Measurements from ENCODE around the gene MYMX. TPM values are rescaled to one million over a fixed set of nuclear protein-coding genes. Genes with fewer than 3 reads are reported as not detected.

The MYMX gene
- total and polyA plus RNA-seq, 2 of the 13 experiments (the other 11 are each of a cell fraction or from before 2014, with no cell fraction given): not detected

GRCh38 chr6:44246663-44247337 is 30.1 kb downstream of the MYMX start, which contains the start of gene HSP90AB1 (continued):
- TF ChIP-seq, protein P1, sequence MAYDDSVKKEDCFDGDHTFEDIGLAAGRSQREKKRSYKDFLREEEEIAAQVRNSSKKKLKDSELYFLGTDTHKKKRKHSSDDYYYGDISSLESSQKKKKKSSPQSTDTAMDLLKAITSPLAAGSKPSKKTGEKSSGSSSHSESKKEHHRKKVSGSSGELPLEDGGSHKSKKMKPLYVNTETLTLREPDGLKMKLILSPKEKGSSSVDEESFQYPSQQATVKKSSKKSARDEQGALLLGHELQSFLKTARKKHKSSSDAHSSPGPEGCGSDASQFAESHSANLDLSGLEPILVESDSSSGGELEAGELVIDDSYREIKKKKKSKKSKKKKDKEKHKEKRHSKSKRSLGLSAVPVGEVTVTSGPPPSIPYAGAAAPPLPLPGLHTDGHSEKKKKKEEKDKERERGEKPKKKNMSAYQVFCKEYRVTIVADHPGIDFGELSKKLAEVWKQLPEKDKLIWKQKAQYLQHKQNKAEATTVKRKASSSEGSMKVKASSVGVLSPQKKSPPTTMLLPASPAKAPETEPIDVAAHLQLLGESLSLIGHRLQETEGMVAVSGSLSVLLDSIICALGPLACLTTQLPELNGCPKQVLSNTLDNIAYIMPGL (CRISPR knock-in tag; IDR thresholded peaks at IDR 0.05; ENCODE audit: borderline replicate concordance in 1 of 2, low read depth in 1 of 2): peak in 1 of 2 experiments; percentile 93
- TF ChIP-seq IRX3 (CRISPR knock-in tag; IDR thresholded peaks at IDR 0.05; ENCODE audit: borderline replicate concordance, low read depth) (no peak), HDAC2 (CRISPR knock-in tag; IDR thresholded peaks at IDR 0.05) (peak; percentile 32; the same call in 1 of the 2 replicates), MATR3 (CRISPR knock-in tag; IDR thresholded peaks at IDR 0.05) (no peak), ZFP36L2 (CRISPR knock-in tag; IDR thresholded peaks at IDR 0.05) (no peak), ZNF468 (CRISPR knock-in tag; IDR thresholded peaks at IDR 0.05) (no peak)
- TF ChIP-seq, protein P2, sequence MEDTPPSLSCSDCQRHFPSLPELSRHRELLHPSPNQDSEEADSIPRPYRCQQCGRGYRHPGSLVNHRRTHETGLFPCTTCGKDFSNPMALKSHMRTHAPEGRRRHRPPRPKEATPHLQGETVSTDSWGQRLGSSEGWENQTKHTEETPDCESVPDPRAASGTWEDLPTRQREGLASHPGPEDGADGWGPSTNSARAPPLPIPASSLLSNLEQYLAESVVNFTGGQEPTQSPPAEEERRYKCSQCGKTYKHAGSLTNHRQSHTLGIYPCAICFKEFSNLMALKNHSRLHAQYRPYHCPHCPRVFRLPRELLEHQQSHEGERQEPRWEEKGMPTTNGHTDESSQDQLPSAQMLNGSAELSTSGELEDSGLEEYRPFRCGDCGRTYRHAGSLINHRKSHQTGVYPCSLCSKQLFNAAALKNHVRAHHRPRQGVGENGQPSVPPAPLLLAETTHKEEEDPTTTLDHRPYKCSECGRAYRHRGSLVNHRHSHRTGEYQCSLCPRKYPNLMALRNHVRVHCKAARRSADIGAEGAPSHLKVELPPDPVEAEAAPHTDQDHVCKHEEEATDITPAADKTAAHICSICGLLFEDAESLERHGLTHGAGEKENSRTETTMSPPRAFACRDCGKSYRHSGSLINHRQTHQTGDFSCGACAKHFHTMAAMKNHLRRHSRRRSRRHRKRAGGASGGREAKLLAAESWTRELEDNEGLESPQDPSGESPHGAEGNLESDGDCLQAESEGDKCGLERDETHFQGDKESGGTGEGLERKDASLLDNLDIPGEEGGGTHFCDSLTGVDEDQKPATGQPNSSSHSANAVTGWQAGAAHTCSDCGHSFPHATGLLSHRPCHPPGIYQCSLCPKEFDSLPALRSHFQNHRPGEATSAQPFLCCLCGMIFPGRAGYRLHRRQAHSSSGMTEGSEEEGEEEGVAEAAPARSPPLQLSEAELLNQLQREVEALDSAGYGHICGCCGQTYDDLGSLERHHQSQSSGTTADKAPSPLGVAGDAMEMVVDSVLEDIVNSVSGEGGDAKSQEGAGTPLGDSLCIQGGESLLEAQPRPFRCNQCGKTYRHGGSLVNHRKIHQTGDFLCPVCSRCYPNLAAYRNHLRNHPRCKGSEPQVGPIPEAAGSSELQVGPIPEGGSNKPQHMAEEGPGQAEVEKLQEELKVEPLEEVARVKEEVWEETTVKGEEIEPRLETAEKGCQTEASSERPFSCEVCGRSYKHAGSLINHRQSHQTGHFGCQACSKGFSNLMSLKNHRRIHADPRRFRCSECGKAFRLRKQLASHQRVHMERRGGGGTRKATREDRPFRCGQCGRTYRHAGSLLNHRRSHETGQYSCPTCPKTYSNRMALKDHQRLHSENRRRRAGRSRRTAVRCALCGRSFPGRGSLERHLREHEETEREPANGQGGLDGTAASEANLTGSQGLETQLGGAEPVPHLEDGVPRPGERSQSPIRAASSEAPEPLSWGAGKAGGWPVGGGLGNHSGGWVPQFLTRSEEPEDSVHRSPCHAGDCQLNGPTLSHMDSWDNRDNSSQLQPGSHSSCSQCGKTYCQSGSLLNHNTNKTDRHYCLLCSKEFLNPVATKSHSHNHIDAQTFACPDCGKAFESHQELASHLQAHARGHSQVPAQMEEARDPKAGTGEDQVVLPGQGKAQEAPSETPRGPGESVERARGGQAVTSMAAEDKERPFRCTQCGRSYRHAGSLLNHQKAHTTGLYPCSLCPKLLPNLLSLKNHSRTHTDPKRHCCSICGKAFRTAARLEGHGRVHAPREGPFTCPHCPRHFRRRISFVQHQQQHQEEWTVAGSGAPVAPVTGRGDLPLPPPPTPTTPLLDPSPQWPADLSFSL (CRISPR knock-in tag; IDR thresholded peaks at IDR 0.05): 0 out of 2 replicates have a peak, but pooled peaks have one; percentile 8
